K562 (cell line): ENCODE data around the gene BCAP31.
A peak's percentile ranks its signal among the peaks of the same experiment; 100 is the strongest.

Experiments used
- BHLHE40 ChIP-seq: IDR thresholded peaks from 2 replicates; pipeline ENCODE4 v1.6.1; 2011; ENCODE audit warnings: low read length, improper control_type of control experiment
- CEBPB ChIP-seq: fragments of 450-650 bp; IDR thresholded peaks from 2 replicates; pipeline ENCODE4 v1.6.1; 2016; ENCODE audit warnings: missing genetic modification characterization, missing compliant biosample characterization
- CHD1 ChIP-seq: fragments of 200-600 bp; sonication (generic); IDR thresholded peaks from one replicate; pipeline ENCODE4 v1.6.1; 2012; ENCODE audit warnings: mild to moderate bottlenecking, moderate library complexity, low read length, inconsistent platforms
- POLR2A ChIP-seq: fragments of 450-650 bp; conservative IDR thresholded peaks from 2 replicates; pipeline ENCODE4 v1.6.1; 2016
- POLR2AphosphoS5 ChIP-seq: IDR thresholded peaks from 2 replicates; pipeline ENCODE4 v1.6.1; 2011; ENCODE audit warnings: mild to moderate bottlenecking, low read depth, low read length, moderate library complexity; ENCODE audit not compliant: control insufficient read depth, insufficient read depth
- RBM15 ChIP-seq: fragments of 200-400 bp; formaldehyde crosslinking; IDR thresholded peaks from 2 replicates; pipeline ENCODE4 v1.6.1; 2018; ENCODE audit warnings: mild to moderate bottlenecking, low read length, moderate library complexity; ENCODE audit not compliant: insufficient read depth
- ZKSCAN1 ChIP-seq: fragments of 150-350 bp; IDR thresholded peaks from 2 replicates; pipeline ENCODE4 v1.6.1; 2016; ENCODE audit warnings: low read depth, low read length
- ZNF274 ChIP-seq: IDR thresholded peaks from 2 replicates; pipeline ENCODE4 v1.6.1; 2011; ENCODE audit warnings: low read depth, mild to moderate bottlenecking, low read length, moderate library complexity, borderline replicate concordance
- ZNF354B ChIP-seq: fragments of 250-450 bp; sonication (Bioruptor Pico); IDR thresholded peaks from 2 replicates; pipeline ENCODE4 v1.4.0; 2020
- TF ChIP-seq, protein P1 (sequence below), 3 experiments: IDR thresholded peaks in 2 of 3; conservative IDR thresholded peaks in 1 of 3; 2 replicates each; pipeline ENCODE4 v1.5.1; 2011 to 2012; ENCODE audit warnings: low read length in 3 of 3, mild to moderate bottlenecking in 3 of 3, control low read depth in 2 of 3, improper control_type of control experiment in 1 of 3, inconsistent platforms in 1 of 3, low read depth in 1 of 3, mixed read lengths in 1 of 3, moderate library complexity in 1 of 3; ENCODE audit not compliant: insufficient read depth in 2 of 3
- TF ChIP-seq, protein P2 (sequence below): sonication (generic); formaldehyde crosslinking; IDR thresholded peaks from 2 replicates; pipeline ENCODE4 v1.8.0; 2023; ENCODE audit warnings: mild to moderate bottlenecking, missing genetic modification reagents

- TF ChIP-seq POLR2A = no peak
- no peak for TF ChIP-seq CHD1
- no peak for TF ChIP-seq ZKSCAN1
- TF ChIP-seq, protein P1, sequence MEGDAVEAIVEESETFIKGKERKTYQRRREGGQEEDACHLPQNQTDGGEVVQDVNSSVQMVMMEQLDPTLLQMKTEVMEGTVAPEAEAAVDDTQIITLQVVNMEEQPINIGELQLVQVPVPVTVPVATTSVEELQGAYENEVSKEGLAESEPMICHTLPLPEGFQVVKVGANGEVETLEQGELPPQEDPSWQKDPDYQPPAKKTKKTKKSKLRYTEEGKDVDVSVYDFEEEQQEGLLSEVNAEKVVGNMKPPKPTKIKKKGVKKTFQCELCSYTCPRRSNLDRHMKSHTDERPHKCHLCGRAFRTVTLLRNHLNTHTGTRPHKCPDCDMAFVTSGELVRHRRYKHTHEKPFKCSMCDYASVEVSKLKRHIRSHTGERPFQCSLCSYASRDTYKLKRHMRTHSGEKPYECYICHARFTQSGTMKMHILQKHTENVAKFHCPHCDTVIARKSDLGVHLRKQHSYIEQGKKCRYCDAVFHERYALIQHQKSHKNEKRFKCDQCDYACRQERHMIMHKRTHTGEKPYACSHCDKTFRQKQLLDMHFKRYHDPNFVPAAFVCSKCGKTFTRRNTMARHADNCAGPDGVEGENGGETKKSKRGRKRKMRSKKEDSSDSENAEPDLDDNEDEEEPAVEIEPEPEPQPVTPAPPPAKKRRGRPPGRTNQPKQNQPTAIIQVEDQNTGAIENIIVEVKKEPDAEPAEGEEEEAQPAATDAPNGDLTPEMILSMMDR (IDR thresholded peaks at IDR 0.05 in 2 of 3, conservative IDR thresholded peaks at IDR 0.05 in 1 of 3; ENCODE audit: insufficient read depth in 2 of 3, low read depth in 1 of 3, low read length in 3 of 3) = 0 out of 6 replicates have a peak, but pooled peaks of 1 of the 3 experiments have one; percentile 11
- TF ChIP-seq CEBPB (tag) = no peak
- no peak for TF ChIP-seq POLR2AphosphoS5
- no peak for TF ChIP-seq BHLHE40
- no peak for TF ChIP-seq RBM15
- no peak for TF ChIP-seq ZNF274
- no peak for TF ChIP-seq ZNF354B (CRISPR knock-in tag)
- TF ChIP-seq, protein P2, sequence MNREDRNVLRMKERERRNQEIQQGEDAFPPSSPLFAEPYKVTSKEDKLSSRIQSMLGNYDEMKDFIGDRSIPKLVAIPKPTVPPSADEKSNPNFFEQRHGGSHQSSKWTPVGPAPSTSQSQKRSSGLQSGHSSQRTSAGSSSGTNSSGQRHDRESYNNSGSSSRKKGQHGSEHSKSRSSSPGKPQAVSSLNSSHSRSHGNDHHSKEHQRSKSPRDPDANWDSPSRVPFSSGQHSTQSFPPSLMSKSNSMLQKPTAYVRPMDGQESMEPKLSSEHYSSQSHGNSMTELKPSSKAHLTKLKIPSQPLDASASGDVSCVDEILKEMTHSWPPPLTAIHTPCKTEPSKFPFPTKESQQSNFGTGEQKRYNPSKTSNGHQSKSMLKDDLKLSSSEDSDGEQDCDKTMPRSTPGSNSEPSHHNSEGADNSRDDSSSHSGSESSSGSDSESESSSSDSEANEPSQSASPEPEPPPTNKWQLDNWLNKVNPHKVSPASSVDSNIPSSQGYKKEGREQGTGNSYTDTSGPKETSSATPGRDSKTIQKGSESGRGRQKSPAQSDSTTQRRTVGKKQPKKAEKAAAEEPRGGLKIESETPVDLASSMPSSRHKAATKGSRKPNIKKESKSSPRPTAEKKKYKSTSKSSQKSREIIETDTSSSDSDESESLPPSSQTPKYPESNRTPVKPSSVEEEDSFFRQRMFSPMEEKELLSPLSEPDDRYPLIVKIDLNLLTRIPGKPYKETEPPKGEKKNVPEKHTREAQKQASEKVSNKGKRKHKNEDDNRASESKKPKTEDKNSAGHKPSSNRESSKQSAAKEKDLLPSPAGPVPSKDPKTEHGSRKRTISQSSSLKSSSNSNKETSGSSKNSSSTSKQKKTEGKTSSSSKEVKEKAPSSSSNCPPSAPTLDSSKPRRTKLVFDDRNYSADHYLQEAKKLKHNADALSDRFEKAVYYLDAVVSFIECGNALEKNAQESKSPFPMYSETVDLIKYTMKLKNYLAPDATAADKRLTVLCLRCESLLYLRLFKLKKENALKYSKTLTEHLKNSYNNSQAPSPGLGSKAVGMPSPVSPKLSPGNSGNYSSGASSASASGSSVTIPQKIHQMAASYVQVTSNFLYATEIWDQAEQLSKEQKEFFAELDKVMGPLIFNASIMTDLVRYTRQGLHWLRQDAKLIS (CRISPR knock-in tag) = no peak
These were observed 37.7 kb upstream of the BCAP31 start for GRCh38 chrX:153761863-153762262.
